ENCODE data around the gene PCNX3.
"Not testable (repeated sequence)": the region's sequence is repeated elsewhere in the genome, so short reads cannot be mapped to it uniquely, and the experiment has no call there.

Gene PCNX3

GRCh38 chr11:65634905-65635731, 19.5 kb downstream of the PCNX3 start:
- no peak for FAIRE-seq
- no peak for DNase-seq (ENCODE audit: insufficient read length, low spot score)
- no peak for TF ChIP-seq POLR2AphosphoS5 (IDR thresholded peaks at IDR 0.05; ENCODE audit: low read depth, low read length)
- no peak for TF ChIP-seq TAF1 (IDR thresholded peaks at IDR 0.05; ENCODE audit: low read depth, low read length)
- no peak; the same call in 1 of the 2 replicates for TF ChIP-seq POLR2A (IDR thresholded peaks at IDR 0.05; ENCODE audit: low read depth, low read length)
- TF ChIP-seq POU2F2 (IDR thresholded peaks at IDR 0.05; ENCODE audit: low read depth, low read length): no peak
- TF ChIP-seq SPI1 (IDR thresholded peaks at IDR 0.05; ENCODE audit: low read depth, low read length): no peak
- TF ChIP-seq PAX5 (IDR thresholded peaks at IDR 0.05; ENCODE audit: insufficient read depth, low read length, severe bottlenecking): no peak

- DNase-seq (ENCODE audit: insufficient read length, low spot score) (no peak), FAIRE-seq (no peak)
Measured at GRCh38 chr11:65636108-65637031, 20.8 kb downstream of the PCNX3 start.

GRCh38 chr11:65637032-65637557, 21.5 kb downstream of the PCNX3 start:
- DNase-seq (ENCODE audit: insufficient read length, low spot score): no peak
- no peak for FAIRE-seq
- no peak for TF ChIP-seq POLR2AphosphoS5 (IDR thresholded peaks at IDR 0.05; ENCODE audit: low read depth, low read length)
- no peak for TF ChIP-seq POLR2A (IDR thresholded peaks at IDR 0.05; ENCODE audit: low read depth, low read length)
- no peak for TF ChIP-seq PAX5 (IDR thresholded peaks at IDR 0.05; ENCODE audit: insufficient read depth, low read length, severe bottlenecking)
- no peak for TF ChIP-seq SPI1 (IDR thresholded peaks at IDR 0.05; ENCODE audit: low read depth, low read length)
- TF ChIP-seq TAF1 (IDR thresholded peaks at IDR 0.05; ENCODE audit: low read depth, low read length): no peak
- TF ChIP-seq POU2F2 (IDR thresholded peaks at IDR 0.05; ENCODE audit: low read depth, low read length): no peak

More at GRCh38 chr11:65636108-65637031, 20.8 kb downstream of the PCNX3 start:
- no peak for TF ChIP-seq TAF1 (IDR thresholded peaks at IDR 0.05; ENCODE audit: low read depth, low read length)
- TF ChIP-seq POLR2A (IDR thresholded peaks at IDR 0.05; ENCODE audit: low read depth, low read length): no peak
- no peak for TF ChIP-seq SPI1 (IDR thresholded peaks at IDR 0.05; ENCODE audit: low read depth, low read length)
- TF ChIP-seq POU2F2 (IDR thresholded peaks at IDR 0.05; ENCODE audit: low read depth, low read length): no peak
- TF ChIP-seq PAX5 (IDR thresholded peaks at IDR 0.05; ENCODE audit: insufficient read depth, low read length, severe bottlenecking): no peak
- TF ChIP-seq POLR2AphosphoS5 (IDR thresholded peaks at IDR 0.05; ENCODE audit: low read depth, low read length): no peak

GRCh38 chr11:65637794-65638419, 22.3 kb downstream of the PCNX3 start, which contains the start of gene SIPA1:
Gene SIPA1, plus strand, starts transcription at chr11:65638101. Its CDS starts 2,821 bp downstream, at chr11:65640922.
- TF ChIP-seq TAF1 (IDR thresholded peaks at IDR 0.05; ENCODE audit: low read depth, low read length) (0 out of 2 replicates have a peak, but pooled peaks have one; percentile 7), PAX5 (IDR thresholded peaks at IDR 0.05; ENCODE audit: insufficient read depth, low read length, severe bottlenecking) (no peak), SPI1 (IDR thresholded peaks at IDR 0.05; ENCODE audit: low read depth, low read length) (no peak), POLR2A (IDR thresholded peaks at IDR 0.05; ENCODE audit: low read depth, low read length) (peak; percentile 47; the same call in 1 of the 2 replicates), POU2F2 (IDR thresholded peaks at IDR 0.05; ENCODE audit: low read depth, low read length) (no peak; the same call in 1 of the 2 replicates), POLR2AphosphoS5 (IDR thresholded peaks at IDR 0.05; ENCODE audit: low read depth, low read length) (peak; percentile 77)
- FAIRE-seq (no peak), DNase-seq (ENCODE audit: insufficient read length, low spot score) (peak; percentile 90)

- not testable (repeated sequence) for DNase-seq (ENCODE audit: insufficient read length, low spot score); FAIRE-seq
Measured at GRCh38 chr11:65639228-65639597, 23.6 kb downstream of the PCNX3 start.

GRCh38 chr11:65639623-65640482, 24.3 kb downstream of the PCNX3 start:
- DNase-seq (ENCODE audit: insufficient read length, low spot score): peak; percentile 68
- FAIRE-seq: peak; percentile 93
- TF ChIP-seq POLR2A (IDR thresholded peaks at IDR 0.05; ENCODE audit: low read depth, low read length) (peak; percentile 52; the same call in 1 of the 2 replicates), POU2F2 (IDR thresholded peaks at IDR 0.05; ENCODE audit: low read depth, low read length) (0 out of 2 replicates have a peak, but pooled peaks have one; percentile 16), TAF1 (IDR thresholded peaks at IDR 0.05; ENCODE audit: low read depth, low read length) (0 out of 2 replicates have a peak, but pooled peaks have one; percentile 3), PAX5 (IDR thresholded peaks at IDR 0.05; ENCODE audit: insufficient read depth, low read length, severe bottlenecking) (no peak), POLR2AphosphoS5 (IDR thresholded peaks at IDR 0.05; ENCODE audit: low read depth, low read length) (no peak; the same call in 1 of the 2 replicates), SPI1 (IDR thresholded peaks at IDR 0.05; ENCODE audit: low read depth, low read length) (0 out of 2 replicates have a peak, but pooled peaks have one; percentile 19)

DNA sequence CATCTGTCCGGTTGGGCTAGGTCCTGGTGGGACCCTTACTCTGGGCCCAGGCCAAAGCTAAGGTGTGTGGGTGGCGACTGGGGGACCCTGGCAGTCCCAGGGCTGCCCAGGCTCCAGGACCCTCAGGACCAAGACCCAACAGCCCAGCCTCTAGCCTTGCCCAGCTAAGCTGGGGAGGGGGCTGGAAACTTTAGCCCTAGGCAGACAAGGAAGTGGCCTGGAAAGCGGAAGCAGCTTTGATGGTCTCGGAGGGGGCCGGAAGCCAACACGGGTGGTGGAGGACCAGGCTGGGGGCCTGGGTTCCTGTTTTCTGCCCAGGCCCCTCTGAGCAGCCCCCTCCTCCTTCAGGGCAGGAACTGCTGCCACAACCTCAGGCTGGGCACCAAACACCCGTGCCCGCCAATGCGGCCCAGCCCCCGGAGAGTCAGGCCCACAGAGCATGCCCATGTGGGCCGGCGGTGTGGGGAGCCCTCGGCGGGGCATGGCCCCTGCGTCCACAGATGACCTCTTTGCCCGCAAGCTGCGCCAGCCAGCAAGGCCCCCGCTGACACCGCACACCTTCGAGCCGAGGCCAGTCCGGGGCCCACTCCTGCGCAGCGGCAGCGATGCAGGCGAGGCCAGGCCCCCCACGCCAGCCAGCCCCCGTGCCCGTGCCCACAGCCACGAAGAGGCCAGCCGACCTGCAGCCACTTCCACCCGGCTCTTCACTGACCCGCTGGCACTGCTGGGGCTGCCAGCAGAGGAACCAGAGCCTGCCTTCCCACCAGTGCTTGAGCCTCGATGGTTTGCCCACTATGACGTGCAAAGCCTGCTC, 25.1 kb downstream of the PCNX3 start:
- FAIRE-seq (peak; percentile 59), DNase-seq (ENCODE audit: insufficient read length, low spot score) (no peak)
- TF ChIP-seq POLR2AphosphoS5 (IDR thresholded peaks at IDR 0.05; ENCODE audit: low read depth, low read length) (no peak), SPI1 (IDR thresholded peaks at IDR 0.05; ENCODE audit: low read depth, low read length) (peak; percentile 82)
